Neural progenitor cell (in vitro differentiated cells): Measurements from ENCODE around the gene OR52A1.

ENCODE experiments used
- CTCF ChIP-seq: fragments of 200-600 bp; sonication (generic); IDR thresholded peaks from 2 replicates; pipeline ENCODE4 v1.5.1; 2017; ENCODE audit warnings: antibody characterized with exemption, mild to moderate bottlenecking
- EZH2 ChIP-seq: fragments of 200-600 bp; sonication (generic); IDR thresholded peaks from 2 replicates; pipeline ENCODE4 v1.6.1; 2017; ENCODE audit warnings: antibody characterized with exemption, mild to moderate bottlenecking, moderate library complexity
- EZH2phosphoT487 ChIP-seq: fragments of 200-600 bp; sonication (generic); IDR thresholded peaks from 2 replicates; pipeline ENCODE4 v1.6.1; 2017; ENCODE audit warnings: antibody characterized with exemption

DNA sequence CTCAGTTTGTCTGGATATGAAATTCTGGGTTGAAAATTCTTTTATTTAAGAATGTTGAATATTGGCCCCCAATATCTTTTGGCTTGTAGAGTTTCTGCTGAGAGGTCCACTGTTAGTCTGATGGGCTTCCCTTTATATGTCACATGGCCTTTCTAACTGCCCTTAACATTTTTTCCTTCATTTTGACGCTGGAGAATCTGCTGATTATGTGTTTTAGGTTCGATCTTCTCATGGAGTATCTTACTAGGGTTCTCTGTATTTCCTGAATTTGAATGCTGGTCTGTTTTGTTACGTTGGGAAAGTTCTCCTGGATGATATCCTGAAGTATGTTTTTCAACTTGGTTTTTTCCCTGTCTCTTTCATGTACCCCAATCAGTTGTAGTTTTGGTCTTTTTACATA is 39.2 kb downstream of the OR52A1 start:
- TF ChIP-seq CTCF: no peak
- no peak for TF ChIP-seq EZH2
- no peak for TF ChIP-seq EZH2phosphoT487
